HG02642 (cell line): ENCODE results near the gene NEK8.
A peak's percentile ranks its signal among the peaks of the same experiment; 100 is the strongest.

ENCODE experiments used
- ATAC-seq: cut with Tn5 transposase; IDR thresholded peaks from one replicate; pipeline ENCODE4 v1.9.1; 2021; ENCODE audit warnings: mild to moderate bottlenecking; ENCODE audit not compliant: unreplicated experiment, poor library complexity

The NEK8 gene

DNA sequence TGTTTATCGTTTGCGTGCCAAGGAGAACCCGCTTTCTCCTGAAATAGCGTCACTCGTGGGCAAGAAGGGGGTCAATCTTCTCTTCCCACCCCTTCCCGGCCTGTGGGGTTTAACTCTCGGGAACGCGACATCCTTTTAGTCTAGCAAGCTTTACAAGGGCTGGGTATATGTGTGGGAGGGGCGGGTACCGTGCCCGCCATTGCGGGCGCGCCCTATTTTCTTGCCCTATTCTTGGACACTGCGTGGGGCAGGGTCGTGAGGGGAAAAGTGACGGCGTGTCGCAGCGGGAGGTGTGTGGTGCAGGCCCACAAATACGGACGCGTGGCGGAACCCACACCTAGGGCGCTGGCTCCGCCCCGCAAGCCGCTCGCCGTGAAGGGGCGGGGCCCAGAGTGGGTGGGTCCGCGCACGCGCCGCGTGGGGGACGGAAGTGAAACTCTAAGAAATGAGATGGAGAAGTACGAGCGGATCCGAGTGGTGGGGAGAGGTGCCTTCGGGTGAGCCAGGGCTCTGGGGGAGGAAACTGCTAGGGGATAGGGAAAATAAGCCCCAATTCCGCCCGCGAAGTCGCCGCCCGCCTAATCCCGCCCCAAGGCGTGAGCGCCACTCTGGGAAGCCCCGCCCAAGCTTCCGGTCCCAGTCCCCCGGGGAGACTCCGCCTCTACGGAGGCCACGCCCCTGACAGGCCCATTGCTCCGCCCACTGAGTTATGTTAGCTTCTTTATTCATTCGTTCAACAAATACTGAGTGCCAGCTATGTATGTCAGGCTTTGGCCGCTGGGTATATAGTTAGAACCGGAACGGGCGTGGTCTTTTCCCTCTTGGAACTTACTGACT, at the start of gene NEK8:
NEK8 (plus strand) TSS at position 425 of the 837 bp plus-strand sequence; CDS start at position 451, 26 bp downstream.
- ATAC-seq: peak; percentile 49

- ATAC-seq: no peak
Measured at GRCh38 chr17:28682655-28683054, 45.9 kb upstream of the NEK8 start.

GRCh38 chr17:28684963-28685362, 43.6 kb upstream of the NEK8 start:
- ATAC-seq: no peak

DNA sequence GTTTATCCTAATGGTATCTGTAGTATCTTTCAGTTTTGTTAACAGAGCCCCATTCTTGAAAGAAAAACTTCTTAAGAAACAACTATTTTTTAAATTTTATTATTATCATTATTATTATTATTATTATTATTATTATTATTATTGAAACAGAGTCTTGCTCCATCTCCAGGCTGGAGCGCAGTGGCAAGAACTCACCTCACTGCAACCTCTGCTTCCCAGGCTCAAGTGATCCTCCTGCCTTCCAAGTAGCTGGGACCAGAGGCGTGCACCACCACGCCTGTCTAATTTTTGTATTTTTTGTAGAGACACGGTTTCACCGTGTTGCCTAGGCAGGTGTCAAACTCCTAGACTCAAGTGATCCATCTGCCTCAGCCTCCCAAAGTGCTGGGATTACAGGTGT, 43.2 kb upstream of the NEK8 start:
- no peak for ATAC-seq

GRCh38 chr17:28686296-28686695, 42.3 kb upstream of the NEK8 start:
- no peak for ATAC-seq

GRCh38 chr17:28688481-28688880, 40.1 kb upstream of the NEK8 start:
- ATAC-seq: no peak

DNA sequence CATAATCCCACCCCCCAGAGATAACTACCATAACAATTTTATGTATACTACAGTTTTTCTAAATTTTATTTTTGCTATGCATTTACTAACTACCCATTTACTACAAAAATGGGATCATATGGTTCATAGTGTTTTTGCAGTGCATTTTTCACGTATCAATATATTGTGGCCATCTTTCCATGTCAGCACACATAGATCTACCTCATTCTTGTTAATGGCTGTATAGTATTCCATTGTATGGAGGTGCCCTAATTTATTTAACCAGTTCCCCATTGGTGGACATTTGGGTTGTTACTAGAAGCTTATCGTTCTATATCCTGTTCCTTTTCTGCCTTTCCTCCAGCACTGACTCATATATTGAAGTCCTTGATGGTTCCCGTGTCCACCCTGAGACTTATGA, 39.6 kb upstream of the NEK8 start:
- no peak for ATAC-seq

GRCh38 chr17:28693869-28694268, 34.7 kb upstream of the NEK8 start:
- ATAC-seq: no peak

DNA sequence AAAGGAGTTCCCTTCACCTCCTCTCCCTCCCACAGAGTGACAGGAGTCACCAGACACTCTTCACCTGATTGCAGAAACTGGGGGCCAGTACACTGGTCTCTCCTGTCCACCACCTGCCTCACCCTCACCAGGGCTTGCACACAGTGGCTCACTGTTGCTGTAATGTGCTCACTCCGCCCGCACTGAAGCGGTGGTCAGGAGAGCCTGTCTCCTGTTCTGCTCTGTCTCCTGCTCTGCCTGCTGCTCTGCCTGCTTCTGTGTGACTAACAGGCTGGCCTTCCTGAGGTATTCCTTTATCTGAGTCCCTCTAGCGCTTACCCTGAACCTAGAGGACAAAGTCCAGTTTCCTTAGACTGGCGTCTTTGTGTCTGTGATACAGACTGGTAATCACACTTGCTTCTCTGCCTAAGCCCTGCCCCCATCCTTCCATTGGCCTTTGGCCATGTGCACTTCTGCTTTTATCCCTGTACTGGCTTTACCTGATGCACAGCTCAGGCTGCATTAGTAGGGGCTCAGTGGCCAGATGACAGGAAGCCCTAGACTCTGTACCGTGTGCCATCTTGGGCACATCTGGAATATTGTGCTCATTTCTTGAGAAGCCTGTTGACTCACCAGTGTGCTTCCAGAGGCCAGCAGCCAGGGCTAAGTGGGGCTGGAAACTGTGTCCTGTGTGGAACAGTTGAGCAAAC, 30.2 kb upstream of the NEK8 start:
- no peak for ATAC-seq

DNA sequence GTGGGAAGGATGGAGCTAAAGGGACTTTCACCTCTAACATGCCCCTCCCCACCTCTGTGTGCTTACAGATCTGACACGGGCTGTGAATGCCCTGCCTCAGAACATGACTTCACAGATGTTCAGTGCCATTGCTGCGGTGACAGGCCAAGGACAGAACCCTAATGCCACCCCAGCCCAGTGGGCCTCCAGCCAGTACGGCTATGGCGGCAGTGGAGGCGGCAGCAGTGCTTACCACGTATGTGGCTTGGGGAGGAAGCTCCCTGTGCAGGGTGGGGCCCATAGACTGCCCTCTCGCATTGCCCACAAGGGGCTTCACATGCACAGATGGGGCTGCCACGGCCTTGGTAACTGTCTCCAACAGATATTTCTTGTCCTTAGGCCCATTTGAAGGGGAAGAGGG, 28.3 kb upstream of the NEK8 start:
- no peak for ATAC-seq

DNA sequence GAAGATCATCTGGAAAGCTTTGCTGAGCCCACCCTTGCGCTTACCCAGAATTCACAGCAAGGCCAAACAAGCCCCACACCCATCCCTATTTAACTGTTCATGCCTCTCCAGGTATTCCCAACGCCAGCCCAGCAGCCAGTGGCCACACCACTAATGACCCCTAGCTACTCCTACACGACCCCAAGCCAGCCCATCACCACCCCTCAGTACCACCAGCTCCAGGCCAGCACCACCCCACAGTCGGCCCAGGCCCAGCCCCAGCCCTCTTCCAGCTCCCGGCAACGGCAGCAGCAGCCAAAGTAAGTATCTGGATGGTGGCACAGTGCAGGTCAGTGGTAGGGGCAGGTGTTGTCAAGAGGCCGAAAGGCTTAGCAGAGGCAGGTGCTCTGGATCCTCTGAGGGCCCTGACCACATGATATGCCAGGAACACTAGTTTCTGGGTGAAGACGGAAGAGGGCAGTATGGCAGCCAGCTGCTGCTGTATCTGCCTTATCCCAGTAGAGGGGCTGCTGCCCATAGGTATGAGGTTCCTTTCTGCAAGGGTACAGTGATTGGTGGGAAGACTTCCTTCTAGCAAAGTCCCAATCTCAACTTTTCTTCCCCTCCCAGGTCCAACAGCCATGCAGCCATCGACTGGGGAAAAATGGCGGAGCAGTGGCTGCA, 27.6 kb upstream of the NEK8 start:
- no peak for ATAC-seq

DNA sequence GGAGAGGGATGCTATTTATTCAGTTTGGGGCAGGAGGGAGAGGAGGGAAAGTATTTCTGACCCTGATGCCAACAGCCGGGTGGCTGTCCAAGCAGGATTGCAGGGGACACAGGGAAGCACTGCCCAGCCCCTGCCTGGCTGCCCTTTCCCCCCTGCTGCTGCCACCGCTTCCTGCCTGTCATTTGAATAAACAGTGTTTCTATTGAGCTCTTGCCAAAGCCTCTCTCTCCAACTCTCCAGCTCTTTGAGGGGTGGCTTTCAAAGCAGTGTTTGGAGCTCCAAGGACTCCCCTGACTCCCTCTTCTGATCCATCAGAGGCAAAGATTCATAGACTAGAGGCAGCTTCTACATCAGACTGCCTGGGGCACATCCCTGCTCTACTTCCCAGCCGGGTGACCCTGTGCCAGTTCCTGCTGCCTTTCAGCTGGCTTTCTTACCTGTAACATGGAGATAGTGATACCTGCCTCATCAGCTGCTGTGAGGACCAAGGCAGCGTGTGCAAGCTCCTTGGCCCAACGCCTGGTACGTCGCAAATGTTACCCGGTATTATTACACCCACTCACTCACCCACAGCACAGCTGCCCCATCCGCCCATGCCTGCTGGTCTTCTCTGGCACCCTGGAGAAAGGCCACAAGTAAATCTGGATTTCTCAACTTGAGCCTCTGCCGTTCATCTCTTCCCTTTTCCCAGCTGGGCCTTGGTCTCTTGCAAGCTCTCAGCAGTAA, 26.4 kb upstream of the NEK8 start:
- ATAC-seq: no peak

DNA sequence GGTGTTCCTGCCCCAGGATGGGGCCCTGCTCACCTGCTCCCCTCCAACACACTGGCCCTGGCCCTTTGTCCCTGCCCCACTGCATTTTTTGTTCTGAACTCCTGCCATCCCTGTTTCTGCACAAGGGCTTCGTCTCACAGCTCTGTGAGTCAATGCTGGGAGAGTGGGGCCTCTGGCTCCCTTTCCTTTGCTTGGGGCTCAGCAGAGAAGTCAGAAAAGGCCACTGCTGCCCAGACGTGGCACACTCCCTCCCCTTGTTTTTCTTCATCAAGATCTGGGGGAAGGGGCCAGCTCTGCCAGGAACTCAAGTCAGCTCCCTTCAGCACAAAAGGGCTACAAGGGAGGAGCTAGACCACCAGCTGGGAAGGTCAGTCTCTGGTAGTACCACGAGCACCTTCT, 25.8 kb upstream of the NEK8 start:
- ATAC-seq: no peak

DNA sequence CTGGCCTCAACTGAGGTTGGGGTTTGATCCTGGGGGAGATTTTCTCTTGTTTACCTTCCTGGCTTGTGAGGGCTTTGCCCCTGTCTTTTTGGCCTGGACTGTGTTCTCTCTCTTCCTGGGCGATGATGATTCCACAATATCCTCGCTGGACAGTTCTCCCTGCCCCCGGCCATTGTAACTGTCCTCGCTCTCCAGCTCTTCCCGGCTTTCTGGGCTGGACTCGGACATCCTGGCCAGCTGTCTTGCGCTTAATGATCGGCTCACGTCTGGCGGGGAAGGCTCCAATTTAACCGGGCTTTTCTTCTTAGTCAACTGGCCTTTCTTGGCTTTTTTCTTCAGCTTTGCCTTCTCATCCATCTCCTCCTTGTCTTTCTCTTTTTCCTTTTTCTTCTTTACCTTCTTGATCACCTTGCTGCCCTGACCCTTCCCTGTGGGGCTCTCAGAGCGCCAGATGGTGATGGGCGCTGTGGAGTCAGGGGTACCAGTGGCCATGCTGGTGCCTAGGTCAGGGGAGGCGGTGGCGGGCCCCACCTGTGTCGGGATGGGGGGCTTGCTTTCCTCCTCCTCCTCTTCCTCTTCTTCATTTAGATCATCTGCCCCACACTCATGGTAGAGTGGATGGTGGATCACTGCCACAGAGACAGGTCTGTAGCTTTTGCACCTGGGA, 24.9 kb upstream of the NEK8 start:
- ATAC-seq: no peak

- ATAC-seq: no peak
Measured at GRCh38 chr17:28704219-28704858, 24.2 kb upstream of the NEK8 start.

DNA sequence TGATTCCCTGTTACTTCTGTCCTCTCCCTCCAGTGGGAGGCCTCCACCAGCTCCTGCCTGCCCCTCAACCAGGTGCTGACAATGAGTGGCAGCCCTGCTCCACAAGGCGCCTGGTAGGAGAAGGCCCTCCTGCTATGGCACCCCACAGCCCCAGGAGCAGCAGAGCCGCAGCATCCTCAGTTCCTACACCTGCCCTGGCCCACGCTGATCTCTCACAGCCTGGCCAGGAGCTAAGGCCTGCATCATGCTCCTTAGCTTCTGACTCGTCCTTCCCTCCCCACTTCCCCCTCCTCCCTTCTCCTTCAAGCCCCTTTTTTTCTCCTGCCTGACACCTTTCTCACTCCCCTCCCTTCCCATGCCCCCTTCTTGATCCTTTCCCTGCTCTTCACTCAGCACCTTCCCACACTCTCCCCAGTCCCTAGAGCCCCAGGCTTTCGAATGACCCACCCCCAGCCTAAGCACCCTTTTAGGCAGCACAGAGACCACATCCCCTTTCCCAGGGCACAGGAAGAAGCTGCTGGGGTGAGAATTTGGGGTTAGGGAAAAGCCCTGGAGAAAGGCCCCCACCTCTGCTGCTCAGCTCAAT, 23.4 kb upstream of the NEK8 start:
- no peak for ATAC-seq

GRCh38 chr17:28705728-28706334, 22.8 kb upstream of the NEK8 start:
- ATAC-seq: no peak

GRCh38 chr17:28706471-28707338, 21.9 kb upstream of the NEK8 start:
- no peak for ATAC-seq
